Measurements from ENCODE around the gene CNOT6. TPM values are rescaled to one million over a fixed set of nuclear protein-coding genes. Genes with fewer than 3 reads are reported as not detected.

Gene CNOT6
- polyA plus RNA-seq, 1 of the 3 experiments (the other 2 are of a cell fraction), result 17.1 TPM

DNA sequence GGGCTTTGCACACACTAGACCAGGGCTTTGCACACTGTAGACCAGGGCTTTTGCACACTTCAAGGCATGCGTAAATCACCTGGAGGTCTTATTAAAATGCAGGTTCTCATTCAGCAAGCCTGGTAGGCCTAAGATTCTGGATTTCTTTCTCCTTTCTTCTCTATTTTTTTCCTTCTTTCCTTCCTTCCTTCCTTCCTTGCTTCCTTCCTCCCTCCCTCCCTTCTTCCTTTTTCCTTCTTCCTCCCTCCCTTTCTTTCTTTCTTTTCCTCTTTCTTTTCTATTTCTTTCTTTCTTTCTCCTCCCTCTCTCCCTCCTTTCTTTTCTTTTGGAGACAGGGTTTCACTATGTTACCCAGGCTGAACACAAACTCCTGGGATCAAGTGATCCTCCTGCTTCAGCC lies 24.3 kb upstream of the CNOT6 start:
- no peaks in the 10 kb centered on the region for H3F3A ChIP-seq (replicated peaks; ENCODE audit: insufficient read depth)
- WGBS (ENCODE audit: low lambda C conversion rate), result 62% methylated on average over 1 of the region's 1 CpG
- no peaks in the 10 kb centered on the region for H3K9me2 ChIP-seq
- no peaks in the 10 kb centered on the region for H4K20me1 ChIP-seq (ENCODE audit: insufficient read depth)
- H3K9ac ChIP-seq, result no peak overlapping the region
- CTCF ChIA-PET, result interaction anchor here (1.3 to 6.1 kb wide), 8 partner anchors 10 to 343 kb away, joined by 5 to 71 read pairs (median 14); partner anchors contain the start of gene MAPK9
- no peaks in the 10 kb centered on the region for H3K36me3 ChIP-seq (replicated peaks in 1 of 2; ENCODE audit: control insufficient read depth in 1 of 2, insufficient read depth in 2 of 2, low read length in 1 of 2)
- H2AFZ ChIP-seq (ENCODE audit: low read depth), result no peak overlapping the region
- no peaks in the 10 kb centered on the region for H3K79me2 ChIP-seq (ENCODE audit: insufficient read depth)
- no peak overlapping the region for H3K4me2 ChIP-seq
- no peaks in the 10 kb centered on the region for H3K9me3 ChIP-seq
- H3K27ac ChIP-seq (ENCODE audit: low read depth in 2 of 2, low read length in 1 of 2), result no peak overlapping the region
- TF ChIP-seq RAD21 (IDR thresholded peaks at IDR 0.05; ENCODE audit: low read length) (no peak), RXRA (IDR thresholded peaks at IDR 0.05; ENCODE audit: borderline replicate concordance, low read depth) (no peak), NRF1 (IDR thresholded peaks at IDR 0.05; ENCODE audit: low read depth, low read length) (no peak), FOXM1 (IDR thresholded peaks at IDR 0.05; ENCODE audit: low read depth) (no peak), YY1 (IDR thresholded peaks at IDR 0.05; ENCODE audit: low read depth) (no peak), FOSL2 (IDR thresholded peaks at IDR 0.05; ENCODE audit: borderline replicate concordance, low read depth) (no peak), ELF1 (IDR thresholded peaks at IDR 0.05) (no peak), TCF12 (IDR thresholded peaks at IDR 0.05) (no peak), RFX5 (IDR thresholded peaks at IDR 0.05; ENCODE audit: low read length) (no peak)
- TF ChIP-seq, protein P1, sequence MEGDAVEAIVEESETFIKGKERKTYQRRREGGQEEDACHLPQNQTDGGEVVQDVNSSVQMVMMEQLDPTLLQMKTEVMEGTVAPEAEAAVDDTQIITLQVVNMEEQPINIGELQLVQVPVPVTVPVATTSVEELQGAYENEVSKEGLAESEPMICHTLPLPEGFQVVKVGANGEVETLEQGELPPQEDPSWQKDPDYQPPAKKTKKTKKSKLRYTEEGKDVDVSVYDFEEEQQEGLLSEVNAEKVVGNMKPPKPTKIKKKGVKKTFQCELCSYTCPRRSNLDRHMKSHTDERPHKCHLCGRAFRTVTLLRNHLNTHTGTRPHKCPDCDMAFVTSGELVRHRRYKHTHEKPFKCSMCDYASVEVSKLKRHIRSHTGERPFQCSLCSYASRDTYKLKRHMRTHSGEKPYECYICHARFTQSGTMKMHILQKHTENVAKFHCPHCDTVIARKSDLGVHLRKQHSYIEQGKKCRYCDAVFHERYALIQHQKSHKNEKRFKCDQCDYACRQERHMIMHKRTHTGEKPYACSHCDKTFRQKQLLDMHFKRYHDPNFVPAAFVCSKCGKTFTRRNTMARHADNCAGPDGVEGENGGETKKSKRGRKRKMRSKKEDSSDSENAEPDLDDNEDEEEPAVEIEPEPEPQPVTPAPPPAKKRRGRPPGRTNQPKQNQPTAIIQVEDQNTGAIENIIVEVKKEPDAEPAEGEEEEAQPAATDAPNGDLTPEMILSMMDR (IDR thresholded peaks at IDR 0.05), result no peak
- TF ChIP-seq, protein P2, sequence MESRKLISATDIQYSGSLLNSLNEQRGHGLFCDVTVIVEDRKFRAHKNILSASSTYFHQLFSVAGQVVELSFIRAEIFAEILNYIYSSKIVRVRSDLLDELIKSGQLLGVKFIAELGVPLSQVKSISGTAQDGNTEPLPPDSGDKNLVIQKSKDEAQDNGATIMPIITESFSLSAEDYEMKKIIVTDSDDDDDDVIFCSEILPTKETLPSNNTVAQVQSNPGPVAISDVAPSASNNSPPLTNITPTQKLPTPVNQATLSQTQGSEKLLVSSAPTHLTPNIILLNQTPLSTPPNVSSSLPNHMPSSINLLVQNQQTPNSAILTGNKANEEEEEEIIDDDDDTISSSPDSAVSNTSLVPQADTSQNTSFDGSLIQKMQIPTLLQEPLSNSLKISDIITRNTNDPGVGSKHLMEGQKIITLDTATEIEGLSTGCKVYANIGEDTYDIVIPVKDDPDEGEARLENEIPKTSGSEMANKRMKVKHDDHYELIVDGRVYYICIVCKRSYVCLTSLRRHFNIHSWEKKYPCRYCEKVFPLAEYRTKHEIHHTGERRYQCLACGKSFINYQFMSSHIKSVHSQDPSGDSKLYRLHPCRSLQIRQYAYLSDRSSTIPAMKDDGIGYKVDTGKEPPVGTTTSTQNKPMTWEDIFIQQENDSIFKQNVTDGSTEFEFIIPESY (IDR thresholded peaks at IDR 0.05; ENCODE audit: borderline replicate concordance, low read depth), result no peak
- TF ChIP-seq, protein P3, sequence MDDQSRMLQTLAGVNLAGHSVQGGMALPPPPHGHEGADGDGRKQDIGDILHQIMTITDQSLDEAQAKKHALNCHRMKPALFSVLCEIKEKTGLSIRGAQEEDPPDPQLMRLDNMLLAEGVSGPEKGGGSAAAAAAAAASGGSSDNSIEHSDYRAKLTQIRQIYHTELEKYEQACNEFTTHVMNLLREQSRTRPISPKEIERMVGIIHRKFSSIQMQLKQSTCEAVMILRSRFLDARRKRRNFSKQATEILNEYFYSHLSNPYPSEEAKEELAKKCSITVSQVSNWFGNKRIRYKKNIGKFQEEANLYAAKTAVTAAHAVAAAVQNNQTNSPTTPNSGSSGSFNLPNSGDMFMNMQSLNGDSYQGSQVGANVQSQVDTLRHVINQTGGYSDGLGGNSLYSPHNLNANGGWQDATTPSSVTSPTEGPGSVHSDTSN (IDR thresholded peaks at IDR 0.05), result no peak
- TF ChIP-seq, protein P4, sequence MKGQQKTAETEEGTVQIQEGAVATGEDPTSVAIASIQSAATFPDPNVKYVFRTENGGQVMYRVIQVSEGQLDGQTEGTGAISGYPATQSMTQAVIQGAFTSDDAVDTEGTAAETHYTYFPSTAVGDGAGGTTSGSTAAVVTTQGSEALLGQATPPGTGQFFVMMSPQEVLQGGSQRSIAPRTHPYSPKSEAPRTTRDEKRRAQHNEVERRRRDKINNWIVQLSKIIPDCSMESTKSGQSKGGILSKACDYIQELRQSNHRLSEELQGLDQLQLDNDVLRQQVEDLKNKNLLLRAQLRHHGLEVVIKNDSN (IDR thresholded peaks at IDR 0.05; ENCODE audit: borderline replicate concordance, low read depth), result no peak
- DNase-seq, result no peak
- POLR2A ChIA-PET, result interaction anchor here (1.2 kb wide), 1 partner anchor 177 kb away, joined by 3 read pairs; no protein-coding TSS in a partner anchor
- H3K27me3 ChIP-seq (ENCODE audit: insufficient read depth), result no peaks in the 10 kb centered on the region
- H3K4me1 ChIP-seq (ENCODE audit: control insufficient read depth in 1 of 2, insufficient read depth in 2 of 2, low read depth in 1 of 2, low read length in 1 of 2), result no peaks in the 10 kb centered on the region; a peak in 1 of 4 replicates
- no peak overlapping the region for H3K4me3 ChIP-seq (ENCODE audit: low read depth in 2 of 2, low read length in 1 of 2)
